ENCODE data around the gene SYCE1.
"Not testable (repeated sequence)": the region's sequence is repeated elsewhere in the genome, so short reads cannot be mapped to it uniquely, and the experiment has no call there.

The SYCE1 gene

GRCh38 chr10:133565441-133566294 lies at the start of gene SYCE1:
SYCE1 (minus strand) TSS chr10:133565583; CDS start chr10:133565529, 54 bp downstream.
- H3K79me2 ChIP-seq (ENCODE audit: control insufficient read depth, insufficient read depth, low read length, unreplicated experiment) = no peaks in the 10 kb centered on the region
- no peak within 1 kb of the TSS for H2AFZ ChIP-seq (ENCODE audit: low read length, unreplicated experiment)
- no peaks in the 10 kb centered on the region for H3K4me1 ChIP-seq (ENCODE audit: control insufficient read depth, insufficient read depth, low read length, unreplicated experiment)
- no peaks in the 10 kb centered on the region for H3K36me3 ChIP-seq (ENCODE audit: insufficient read depth, low read length)
- H3K27ac ChIP-seq (ENCODE audit: low read depth, low read length) = no peak within 1 kb of the TSS
- no peak within 1 kb of the TSS for H3K4me3 ChIP-seq (ENCODE audit: low read depth, low read length)
- peaks cover 4% of the 10 kb centered on the region for H3K27me3 ChIP-seq (ENCODE audit: insufficient read depth, low read length)

DNA sequence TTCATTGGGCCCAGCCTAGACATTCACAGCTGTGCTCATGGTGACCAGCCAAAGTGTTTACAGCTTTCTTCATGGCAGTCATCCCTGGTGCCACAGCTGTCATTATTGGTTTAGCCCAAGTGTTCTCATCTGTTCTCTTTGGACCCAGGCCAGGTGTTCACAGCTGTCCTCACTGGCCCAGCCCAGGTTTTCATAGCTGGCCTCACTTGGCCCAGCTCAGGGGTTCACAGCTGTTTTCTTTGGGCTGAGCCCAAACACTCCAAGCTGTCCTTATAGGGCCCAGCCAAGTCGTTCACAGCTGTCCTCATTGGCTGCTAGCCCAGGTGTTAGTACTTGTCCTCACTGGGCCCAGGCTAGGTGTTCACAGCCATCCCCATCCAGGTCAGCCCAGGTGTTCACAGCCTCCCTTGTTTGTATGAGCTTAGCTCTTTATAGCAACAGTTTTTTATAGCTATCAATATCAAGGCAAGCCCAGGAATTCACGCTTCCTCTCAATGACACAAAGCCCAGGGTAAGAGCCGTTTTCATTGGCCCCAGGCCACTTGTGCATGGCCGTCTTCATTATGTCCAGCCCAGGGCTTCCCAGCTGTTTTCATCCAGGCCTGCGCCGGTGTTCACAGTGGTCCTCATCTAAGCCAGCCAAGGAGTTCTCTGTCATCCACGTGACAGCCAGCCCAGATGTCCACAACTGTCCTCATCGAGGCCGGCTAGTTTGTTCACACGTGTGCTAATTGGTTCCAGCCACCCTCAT lies 49.6 kb upstream of the SYCE1 start:
- H3K27me3 ChIP-seq (ENCODE audit: insufficient read depth, low read length) = peaks cover 15% of the 10 kb centered on the region
- H3K27ac ChIP-seq (ENCODE audit: low read depth, low read length) = no peak overlapping the region
- H3K36me3 ChIP-seq (ENCODE audit: insufficient read depth, low read length) = no peaks in the 10 kb centered on the region
- no peak overlapping the region for H2AFZ ChIP-seq (ENCODE audit: low read length, unreplicated experiment)
- no peaks in the 10 kb centered on the region for H3K79me2 ChIP-seq (ENCODE audit: control insufficient read depth, insufficient read depth, low read length, unreplicated experiment)
- no peak overlapping the region for H3K4me3 ChIP-seq (ENCODE audit: low read depth, low read length)
- H3K4me1 ChIP-seq (ENCODE audit: control insufficient read depth, insufficient read depth, low read length, unreplicated experiment) = no peaks in the 10 kb centered on the region

DNA sequence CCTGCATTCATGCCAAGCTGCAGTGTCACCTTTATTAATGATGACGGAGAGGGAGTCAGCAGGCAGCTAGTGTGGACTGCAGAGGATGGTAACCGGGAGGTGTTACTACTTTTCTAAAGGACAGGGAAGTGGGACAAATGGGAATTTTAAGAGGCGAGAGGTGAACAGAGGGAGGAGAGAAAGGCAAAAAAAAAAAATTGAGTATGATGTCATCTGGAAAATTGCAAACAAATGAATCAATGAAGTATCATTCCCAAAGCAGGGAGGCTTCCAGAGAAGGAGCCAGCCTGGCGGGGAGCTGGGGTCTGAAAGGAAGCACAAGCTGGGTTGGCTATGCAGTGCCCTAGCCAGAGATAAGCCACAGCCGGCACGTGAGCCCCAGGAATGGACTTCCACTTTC lies 48.3 kb upstream of the SYCE1 start:
- Histone ChIP-seq H3K4me3 (ENCODE audit: low read depth, low read length) (no peak overlapping the region), H3K4me1 (ENCODE audit: control insufficient read depth, insufficient read depth, low read length, unreplicated experiment) (no peaks in the 10 kb centered on the region), H3K79me2 (ENCODE audit: control insufficient read depth, insufficient read depth, low read length, unreplicated experiment) (no peaks in the 10 kb centered on the region), H3K27ac (ENCODE audit: low read depth, low read length) (no peak overlapping the region), H2AFZ (ENCODE audit: low read length, unreplicated experiment) (no peak overlapping the region), H3K27me3 (ENCODE audit: insufficient read depth, low read length) (peaks cover 15% of the 10 kb centered on the region), H3K36me3 (ENCODE audit: insufficient read depth, low read length) (no peaks in the 10 kb centered on the region)

DNA sequence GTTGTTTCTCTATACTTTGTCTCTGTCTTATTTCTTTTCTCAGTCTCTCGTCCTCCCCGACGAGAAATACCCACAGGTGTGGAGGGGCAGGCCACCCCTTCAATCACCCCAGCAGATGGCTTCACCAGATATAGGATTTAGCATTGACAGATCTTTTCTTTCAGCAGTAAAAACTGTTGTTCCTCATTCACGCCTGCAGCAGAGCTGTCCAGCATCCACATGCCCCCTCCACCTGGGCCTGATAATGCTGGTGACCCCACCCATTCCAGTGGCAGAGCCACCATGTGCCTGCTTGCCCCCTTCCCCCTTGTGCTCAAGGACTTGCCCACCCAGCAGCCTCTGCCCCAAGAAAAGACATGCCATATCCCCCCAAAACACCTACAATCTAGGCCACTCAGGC lies 45.7 kb upstream of the SYCE1 start:
- Histone ChIP-seq H2AFZ (ENCODE audit: low read length, unreplicated experiment) (no peak overlapping the region), H3K4me1 (ENCODE audit: control insufficient read depth, insufficient read depth, low read length, unreplicated experiment) (no peaks in the 10 kb centered on the region), H3K79me2 (ENCODE audit: control insufficient read depth, insufficient read depth, low read length, unreplicated experiment) (no peaks in the 10 kb centered on the region), H3K36me3 (ENCODE audit: insufficient read depth, low read length) (no peaks in the 10 kb centered on the region), H3K27me3 (ENCODE audit: insufficient read depth, low read length) (peaks cover 40% of the 10 kb centered on the region), H3K27ac (ENCODE audit: low read depth, low read length) (no peak overlapping the region), H3K4me3 (ENCODE audit: low read depth, low read length) (no peak overlapping the region)

DNA sequence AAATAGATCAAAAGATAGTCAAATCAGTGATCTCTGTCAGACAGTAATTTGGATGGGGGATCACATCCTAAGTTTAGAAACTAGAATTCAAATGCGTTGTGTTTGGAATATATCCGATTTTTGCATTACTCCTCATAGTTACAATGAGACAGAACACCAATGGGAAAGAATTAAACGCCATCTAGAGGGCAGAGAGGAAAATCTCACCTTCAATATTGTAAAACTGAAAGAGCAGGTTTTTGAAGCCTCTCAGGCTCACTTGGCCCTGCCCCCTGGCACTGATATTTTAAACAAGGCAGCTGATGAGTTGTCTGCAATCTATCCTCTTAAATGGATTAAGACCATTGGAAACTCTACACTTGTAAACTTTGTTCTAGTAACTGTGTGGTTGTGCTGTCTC lies 43.5 kb upstream of the SYCE1 start:
- Histone ChIP-seq H3K36me3 (ENCODE audit: insufficient read depth, low read length) (no peaks in the 10 kb centered on the region), H3K4me1 (ENCODE audit: control insufficient read depth, insufficient read depth, low read length, unreplicated experiment) (no peaks in the 10 kb centered on the region), H3K27ac (ENCODE audit: low read depth, low read length) (no peak overlapping the region), H3K79me2 (ENCODE audit: control insufficient read depth, insufficient read depth, low read length, unreplicated experiment) (no peaks in the 10 kb centered on the region), H2AFZ (ENCODE audit: low read length, unreplicated experiment) (no peak overlapping the region), H3K4me3 (ENCODE audit: low read depth, low read length) (no peak overlapping the region), H3K27me3 (ENCODE audit: insufficient read depth, low read length) (peaks cover 59% of the 10 kb centered on the region)

- H3K4me3 ChIP-seq (ENCODE audit: low read depth, low read length); H3K36me3 ChIP-seq (ENCODE audit: insufficient read depth, low read length); H3K79me2 ChIP-seq (ENCODE audit: control insufficient read depth, insufficient read depth, low read length, unreplicated experiment); H3K27ac ChIP-seq (ENCODE audit: low read depth, low read length); H2AFZ ChIP-seq (ENCODE audit: low read length, unreplicated experiment); H3K4me1 ChIP-seq (ENCODE audit: control insufficient read depth, insufficient read depth, low read length, unreplicated experiment): not testable (repeated sequence)
- peaks cover 80% of the 10 kb centered on the region for H3K27me3 ChIP-seq (ENCODE audit: insufficient read depth, low read length)
These were observed 38.1 kb upstream of the SYCE1 start for GRCh38 chr10:133603434-133603833.

GRCh38 chr10:133600657-133601056 lies 35.3 kb upstream of the SYCE1 start:
- H3K4me1 ChIP-seq (ENCODE audit: control insufficient read depth, insufficient read depth, low read length, unreplicated experiment) = no peaks in the 10 kb centered on the region
- peaks cover 69% of the 10 kb centered on the region for H3K27me3 ChIP-seq (ENCODE audit: insufficient read depth, low read length)
- H3K79me2 ChIP-seq (ENCODE audit: control insufficient read depth, insufficient read depth, low read length, unreplicated experiment) = no peaks in the 10 kb centered on the region
- no peaks in the 10 kb centered on the region for H3K36me3 ChIP-seq (ENCODE audit: insufficient read depth, low read length)
- H3K27ac ChIP-seq (ENCODE audit: low read depth, low read length) = no peak overlapping the region
- no peak overlapping the region for H3K4me3 ChIP-seq (ENCODE audit: low read depth, low read length)
- no peak overlapping the region for H2AFZ ChIP-seq (ENCODE audit: low read length, unreplicated experiment)

- H3K79me2 ChIP-seq (ENCODE audit: control insufficient read depth, insufficient read depth, low read length, unreplicated experiment) = not testable (repeated sequence)
These were observed 34.5 kb upstream of the SYCE1 start for GRCh38 chr10:133599869-133600268.

DNA sequence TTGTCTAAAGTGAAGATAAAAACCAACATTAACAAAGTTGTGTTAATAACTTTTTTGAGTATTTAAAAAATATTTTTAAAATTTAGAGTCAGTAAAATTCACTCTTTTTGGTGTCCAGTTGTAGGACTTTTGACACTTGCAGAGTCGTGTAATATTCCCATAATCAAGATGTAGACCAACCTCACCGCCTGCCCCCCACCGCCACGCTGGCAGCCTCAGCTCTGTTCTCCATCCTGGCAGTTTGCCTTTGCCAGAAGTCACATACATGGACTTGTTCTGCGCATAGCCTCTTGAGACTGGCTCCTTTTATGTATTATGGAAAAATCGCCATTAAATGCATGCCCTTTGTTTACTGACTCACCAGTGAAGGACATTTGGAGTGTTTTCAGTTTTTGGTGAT lies 27.3 kb upstream of the SYCE1 start:
- Histone ChIP-seq H3K79me2 (ENCODE audit: control insufficient read depth, insufficient read depth, low read length, unreplicated experiment) (no peaks in the 10 kb centered on the region), H3K4me1 (ENCODE audit: control insufficient read depth, insufficient read depth, low read length, unreplicated experiment) (no peaks in the 10 kb centered on the region), H3K27me3 (ENCODE audit: insufficient read depth, low read length) (peaks cover 54% of the 10 kb centered on the region), H3K27ac (ENCODE audit: low read depth, low read length) (no peak overlapping the region), H3K4me3 (ENCODE audit: low read depth, low read length) (no peak overlapping the region), H2AFZ (ENCODE audit: low read length, unreplicated experiment) (no peak overlapping the region), H3K36me3 (ENCODE audit: insufficient read depth, low read length) (no peaks in the 10 kb centered on the region)

More at GRCh38 chr10:133599869-133600268, 34.5 kb upstream of the SYCE1 start:
- not testable (repeated sequence) for H3K36me3 ChIP-seq (ENCODE audit: insufficient read depth, low read length); H3K4me1 ChIP-seq (ENCODE audit: control insufficient read depth, insufficient read depth, low read length, unreplicated experiment); H3K4me3 ChIP-seq (ENCODE audit: low read depth, low read length); H3K27ac ChIP-seq (ENCODE audit: low read depth, low read length); H2AFZ ChIP-seq (ENCODE audit: low read length, unreplicated experiment)
- H3K27me3 ChIP-seq (ENCODE audit: insufficient read depth, low read length) = peaks cover 69% of the 10 kb centered on the region

DNA sequence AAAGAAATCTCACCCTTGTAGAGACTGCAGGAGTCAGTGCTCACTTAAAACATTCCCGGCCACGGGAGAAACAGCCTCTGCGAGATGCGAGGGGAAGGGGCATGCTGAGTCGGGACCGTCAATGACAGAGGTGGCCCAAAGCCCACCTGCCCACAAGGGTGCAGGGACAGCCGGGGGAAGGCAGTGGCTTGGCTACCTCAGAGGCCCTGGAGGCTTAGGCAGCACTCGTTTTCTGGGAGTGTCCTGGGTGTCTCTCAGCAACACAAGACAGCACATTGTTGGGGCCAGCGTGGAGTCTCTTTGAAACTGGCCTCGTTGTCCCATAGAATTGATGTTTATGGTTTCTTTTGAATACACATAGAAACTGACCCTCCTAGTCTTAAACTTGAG lies 25.6 kb upstream of the SYCE1 start:
- H3K4me3 ChIP-seq (ENCODE audit: low read depth, low read length) = no peak overlapping the region
- H3K36me3 ChIP-seq (ENCODE audit: insufficient read depth, low read length) = no peaks in the 10 kb centered on the region
- no peaks in the 10 kb centered on the region for H3K79me2 ChIP-seq (ENCODE audit: control insufficient read depth, insufficient read depth, low read length, unreplicated experiment)
- H3K27ac ChIP-seq (ENCODE audit: low read depth, low read length) = no peak overlapping the region
- no peak overlapping the region for H2AFZ ChIP-seq (ENCODE audit: low read length, unreplicated experiment)
- H3K4me1 ChIP-seq (ENCODE audit: control insufficient read depth, insufficient read depth, low read length, unreplicated experiment) = no peaks in the 10 kb centered on the region
- peaks cover 42% of the 10 kb centered on the region for H3K27me3 ChIP-seq (ENCODE audit: insufficient read depth, low read length)
